DOHH2 (cell line): ENCODE results near the gene GPX2.
A peak's percentile ranks its signal among the peaks of the same experiment; 100 is the strongest.

Source experiments
- H3F3A ChIP-seq: fragments of 200-600 bp; sonication (generic), shearing (Covaris generic); 2 replicates; pipeline ENCODE4 v1.6.0; 2016; ENCODE audit warnings: antibody characterized with exemption, mild to moderate bottlenecking; ENCODE audit not compliant: control insufficient read depth, insufficient read depth
- H3K27ac ChIP-seq: fragments of 200-600 bp; sonication (generic); 2 replicates; pipeline ENCODE4 v1.5.1; 2014; ENCODE audit warnings: low read depth, mild to moderate bottlenecking, low read length, moderate library complexity
- H3K27me3 ChIP-seq: fragments of 200-600 bp; sonication (generic); 2 replicates; pipeline ENCODE4 v1.6.1; 2014; ENCODE audit warnings: mild to moderate bottlenecking, low read length, mixed read lengths; ENCODE audit not compliant: control insufficient read depth
- H3K36me3 ChIP-seq: fragments of 200-600 bp; sonication (generic); 2 replicates; pipeline ENCODE4 v1.6.1; 2014; ENCODE audit warnings: mild to moderate bottlenecking, low read length, moderate library complexity, mixed read lengths; ENCODE audit not compliant: control insufficient read depth
- H3K4me1 ChIP-seq: fragments of 200-600 bp; sonication (generic); 2 replicates; pipeline ENCODE4 v1.6.1; 2014; ENCODE audit warnings: mild to moderate bottlenecking, low read length, mixed read lengths; ENCODE audit not compliant: control insufficient read depth
- H3K4me2 ChIP-seq: fragments of 200-600 bp; sonication (generic); 2 replicates; pipeline ENCODE4 v1.6.0; 2014; ENCODE audit warnings: mild to moderate bottlenecking, low read length, moderate library complexity
- H3K4me3 ChIP-seq: fragments of 200-600 bp; sonication (generic); 2 replicates; pipeline ENCODE4 v1.5.1; 2014; ENCODE audit warnings: mild to moderate bottlenecking, low read length, mixed read lengths
- H3K79me2 ChIP-seq: fragments of 200-600 bp; sonication (generic); 2 replicates; pipeline ENCODE4 v1.6.1; 2014; ENCODE audit warnings: mild to moderate bottlenecking, low read length, mixed read lengths; ENCODE audit not compliant: control insufficient read depth
- H3K9me2 ChIP-seq: fragments of 200-600 bp; sonication (generic); replicated peaks from 2 replicates; pipeline ENCODE4 v1.6.1; 2014; ENCODE audit warnings: mild to moderate bottlenecking, low read length, mixed read lengths; ENCODE audit not compliant: control insufficient read depth
- H3K9me3 ChIP-seq: fragments of 200-600 bp; sonication (generic); 2 replicates; pipeline ENCODE4 v1.6.1; 2014; ENCODE audit warnings: antibody characterized with exemption, low read length, mixed read lengths; ENCODE audit not compliant: control insufficient read depth, insufficient read depth
- H4K20me1 ChIP-seq: fragments of 200-600 bp; sonication (generic); 2 replicates; pipeline ENCODE4 v1.6.0; 2014; ENCODE audit warnings: low read depth, mild to moderate bottlenecking, antibody characterized with exemption, low read length, moderate library complexity; ENCODE audit not compliant: control insufficient read depth, insufficient read depth
- EZH2phosphoT487 ChIP-seq: fragments of 200-600 bp; sonication (generic); IDR thresholded peaks from 2 replicates; pipeline ENCODE4 v1.6.1; 2017; ENCODE audit warnings: borderline replicate concordance, mild to moderate bottlenecking, antibody characterized with exemption, low read length, moderate library complexity, mixed read lengths
- TF ChIP-seq, protein P1 (sequence below): fragments of 200-600 bp; sonication (generic); IDR thresholded peaks from one replicate; pipeline ENCODE4 v1.5.1; 2014; ENCODE audit warnings: antibody characterized with exemption, mild to moderate bottlenecking, low read depth, low read length; ENCODE audit not compliant: poor library complexity, severe bottlenecking

GPX2 gene

DNA sequence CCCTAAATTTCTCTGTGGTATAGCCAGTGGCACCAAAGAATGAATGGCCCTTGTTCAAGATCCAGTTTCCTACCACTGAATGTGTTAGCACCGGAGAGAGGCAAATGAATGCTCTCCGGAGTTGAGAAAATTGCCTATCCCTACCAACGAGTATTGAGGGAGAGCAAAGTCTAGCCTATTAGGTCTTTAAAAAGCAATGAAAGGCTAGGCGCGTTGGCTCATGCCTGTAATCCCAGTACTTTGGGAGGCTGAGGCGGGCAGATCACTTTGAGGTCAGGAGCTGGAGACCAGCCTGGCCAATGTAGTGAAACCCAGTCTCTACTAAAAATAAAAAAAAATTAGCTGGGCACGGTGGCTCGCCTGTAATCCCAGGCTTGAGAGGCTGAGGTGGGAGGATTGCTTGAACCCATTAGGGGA is 30.5 kb upstream of the GPX2 start:
- no peaks in the 10 kb centered on the region for H3K9me3 ChIP-seq
- H3K4me3 ChIP-seq, result no peak overlapping the region
- peaks cover 35% of the 10 kb centered on the region for H3K27me3 ChIP-seq
- H3K36me3 ChIP-seq, result no peaks in the 10 kb centered on the region
- peaks cover 4% of the 10 kb centered on the region; the same call in 1 of the 2 replicates for H3K4me1 ChIP-seq
- no peak overlapping the region for H3K27ac ChIP-seq
- no peaks in the 10 kb centered on the region for H3K9me2 ChIP-seq
- no peaks in the 10 kb centered on the region for H3K79me2 ChIP-seq
- TF ChIP-seq, protein P1, sequence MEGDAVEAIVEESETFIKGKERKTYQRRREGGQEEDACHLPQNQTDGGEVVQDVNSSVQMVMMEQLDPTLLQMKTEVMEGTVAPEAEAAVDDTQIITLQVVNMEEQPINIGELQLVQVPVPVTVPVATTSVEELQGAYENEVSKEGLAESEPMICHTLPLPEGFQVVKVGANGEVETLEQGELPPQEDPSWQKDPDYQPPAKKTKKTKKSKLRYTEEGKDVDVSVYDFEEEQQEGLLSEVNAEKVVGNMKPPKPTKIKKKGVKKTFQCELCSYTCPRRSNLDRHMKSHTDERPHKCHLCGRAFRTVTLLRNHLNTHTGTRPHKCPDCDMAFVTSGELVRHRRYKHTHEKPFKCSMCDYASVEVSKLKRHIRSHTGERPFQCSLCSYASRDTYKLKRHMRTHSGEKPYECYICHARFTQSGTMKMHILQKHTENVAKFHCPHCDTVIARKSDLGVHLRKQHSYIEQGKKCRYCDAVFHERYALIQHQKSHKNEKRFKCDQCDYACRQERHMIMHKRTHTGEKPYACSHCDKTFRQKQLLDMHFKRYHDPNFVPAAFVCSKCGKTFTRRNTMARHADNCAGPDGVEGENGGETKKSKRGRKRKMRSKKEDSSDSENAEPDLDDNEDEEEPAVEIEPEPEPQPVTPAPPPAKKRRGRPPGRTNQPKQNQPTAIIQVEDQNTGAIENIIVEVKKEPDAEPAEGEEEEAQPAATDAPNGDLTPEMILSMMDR, result no peak
- no peak for TF ChIP-seq EZH2phosphoT487
- H4K20me1 ChIP-seq, result no peaks in the 10 kb centered on the region
- H3K4me2 ChIP-seq, result no peak overlapping the region
- no peaks in the 10 kb centered on the region for H3F3A ChIP-seq

DNA sequence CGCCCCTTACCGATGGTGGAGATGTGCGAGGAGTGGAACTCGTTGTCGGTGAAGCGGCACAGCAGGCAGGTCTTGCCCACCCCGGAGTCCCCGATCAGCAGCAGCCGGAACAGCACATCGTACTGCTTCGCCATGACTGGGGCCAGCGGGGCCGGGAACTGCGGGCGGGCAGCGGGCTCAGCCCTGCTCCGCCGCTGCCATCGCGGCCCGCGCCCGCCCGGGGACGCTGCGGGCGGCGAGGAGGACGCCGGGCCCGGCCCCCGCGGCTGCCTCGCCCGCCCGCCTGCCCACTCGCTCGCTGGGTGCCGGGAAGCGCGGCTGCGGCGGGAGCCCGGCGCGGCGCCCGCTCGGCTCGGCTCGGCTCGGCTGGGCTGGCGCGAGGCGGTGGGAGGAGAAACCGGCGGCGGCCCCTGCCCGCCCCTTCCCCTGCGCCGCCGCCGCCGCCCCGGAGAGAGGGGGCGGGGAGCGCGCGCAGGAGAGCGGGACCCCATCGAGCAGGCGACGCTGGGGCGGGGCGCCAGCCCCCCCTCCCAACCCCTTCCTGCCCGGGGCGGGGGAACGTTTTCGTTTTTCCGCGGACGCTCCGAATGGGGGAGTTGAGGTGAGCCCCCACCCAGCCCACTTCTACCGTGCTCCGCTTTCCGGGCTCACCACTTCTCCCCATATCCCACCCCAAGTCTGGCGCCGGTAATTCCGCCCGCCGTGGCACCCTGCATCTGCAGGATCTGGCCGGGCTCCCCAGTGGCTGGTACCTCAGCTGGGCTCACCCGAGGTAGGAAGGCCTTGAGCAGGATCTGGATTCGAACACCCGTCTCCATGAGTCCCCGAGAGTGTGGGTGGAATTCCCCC is 29.6 kb upstream of the GPX2 start, which contains the start of gene RAB15:
Gene RAB15 (minus strand): TSS at position 394 of the 849 bp plus-strand sequence. CDS start 260 bp downstream, at position 134.
- H3K36me3 ChIP-seq, result no peaks in the 10 kb centered on the region
- no peak within 1 kb of the TSS for H3K27ac ChIP-seq
- no peaks in the 10 kb centered on the region for H3K79me2 ChIP-seq
- TF ChIP-seq, protein P1, result no peak
- TF ChIP-seq EZH2phosphoT487, result no peak; the same call in 1 of the 2 replicates
- no peaks in the 10 kb centered on the region for H3F3A ChIP-seq
- no peaks in the 10 kb centered on the region for H4K20me1 ChIP-seq
- peak within 1 kb of the TSS; percentile 69 for H3K4me2 ChIP-seq
- H3K9me3 ChIP-seq, result no peaks in the 10 kb centered on the region
- peaks cover 35% of the 10 kb centered on the region for H3K27me3 ChIP-seq
- no peaks in the 10 kb centered on the region for H3K9me2 ChIP-seq
- peaks cover 4% of the 10 kb centered on the region; the same call in 1 of the 2 replicates for H3K4me1 ChIP-seq
- H3K4me3 ChIP-seq, result peak within 1 kb of the TSS; percentile 70

DNA sequence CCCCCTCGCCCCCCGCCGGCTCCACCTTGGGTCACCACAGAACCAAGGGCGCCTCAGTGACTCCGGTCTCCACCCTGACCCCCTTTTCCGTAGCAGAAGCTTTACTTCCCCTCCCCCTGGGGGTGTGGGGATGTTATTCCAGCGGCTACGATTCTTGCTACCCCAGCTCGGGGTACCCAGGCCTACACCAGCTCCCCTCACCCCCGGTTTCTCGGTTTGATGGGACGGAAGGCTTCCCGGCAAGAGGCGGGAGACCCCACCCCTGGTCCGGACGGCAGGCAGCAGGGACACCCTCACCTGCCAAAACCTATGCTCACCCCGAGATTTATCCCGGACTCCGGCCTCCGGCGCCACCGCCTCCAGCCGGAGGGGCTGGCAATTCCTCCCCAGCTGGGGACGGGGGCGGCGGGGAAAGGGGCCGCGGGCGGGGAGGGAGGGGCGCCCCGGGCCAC is 29.0 kb upstream of the GPX2 start:
- no peak for TF ChIP-seq EZH2phosphoT487
- TF ChIP-seq, protein P1, result no peak
- peak overlapping the region; percentile 48 for H3K4me3 ChIP-seq
- H3K4me2 ChIP-seq, result peak overlapping the region; percentile 69
- no peaks in the 10 kb centered on the region for H3F3A ChIP-seq
- H3K9me2 ChIP-seq, result no peaks in the 10 kb centered on the region
- H3K79me2 ChIP-seq, result no peaks in the 10 kb centered on the region
- H3K27me3 ChIP-seq, result peaks cover 35% of the 10 kb centered on the region
- no peaks in the 10 kb centered on the region for H3K36me3 ChIP-seq
- no peaks in the 10 kb centered on the region for H4K20me1 ChIP-seq
- peaks cover 4% of the 10 kb centered on the region; the same call in 1 of the 2 replicates for H3K4me1 ChIP-seq
- no peaks in the 10 kb centered on the region for H3K9me3 ChIP-seq
- no peak overlapping the region for H3K27ac ChIP-seq
